ENCODE data around the gene SLC12A4. TPM values are rescaled to one million over a fixed set of nuclear protein-coding genes. Genes with fewer than 3 reads are reported as not detected.

SLC12A4 gene
- total RNA-seq, 4 donors from 2014 or later, result 82.0 to 127 (median 101) TPM

- DNase-seq (ENCODE audit: low spot score in 2 of 2), result no peak
- H3K9me3 ChIP-seq, result no peaks in the 10 kb centered on the region
- H3K4me3 ChIP-seq, result no peak overlapping the region
- no peak for TF ChIP-seq EP300 (IDR thresholded peaks at IDR 0.05)
- no peak for TF ChIP-seq CTCF (IDR thresholded peaks at IDR 0.05)
- no peak for TF ChIP-seq POLR2A (IDR thresholded peaks at IDR 0.05)
- H3K36me3 ChIP-seq, result no peaks in the 10 kb centered on the region
- H3K27me3 ChIP-seq, result peaks cover 0 to 9% of the 10 kb centered on the region in 2 donors
- 94% methylated on average over 38 to 41 of the region's 49 CpGs for WGBS, 2 donors
- H3K4me1 ChIP-seq, result peaks cover 0 to 4% (median 0%) of the 10 kb centered on the region in 4 donors
- no peak overlapping the region for H3K27ac ChIP-seq
Observed at GRCh38 chr16:67982011-67982696, 13.7 kb upstream of the SLC12A4 start.

- no peak for TF ChIP-seq POLR2A (IDR thresholded peaks at IDR 0.05)
- no peak for TF ChIP-seq EP300 (IDR thresholded peaks at IDR 0.05)
- TF ChIP-seq CTCF (IDR thresholded peaks at IDR 0.05), result no peak
- WGBS, 2 donors, result 54 to 67% methylated on average over 62 of the region's 62 CpGs
- Histone ChIP-seq H3K27ac (no peak within 1 kb of the TSS), H3K4me3 (no peak within 1 kb of the TSS), H3K36me3 (no peaks in the 10 kb centered on the region), H3K9me3 (no peaks in the 10 kb centered on the region), H3K27me3 (peaks cover 0 to 9% of the 10 kb centered on the region in 2 donors), H3K4me1 (peaks cover 0 to 4% (median 0%) of the 10 kb centered on the region in 4 donors)
- DNase-seq (ENCODE audit: low spot score in 2 of 2), result no peak
Observed at GRCh38 chr16:67979955-67980678, 11.7 kb upstream of the SLC12A4 start, which contains the start of gene DPEP3. TSS of gene DPEP3 (minus strand) at chr16:67980499. CDS start at chr16:67980380, 119 bp downstream.

DNA sequence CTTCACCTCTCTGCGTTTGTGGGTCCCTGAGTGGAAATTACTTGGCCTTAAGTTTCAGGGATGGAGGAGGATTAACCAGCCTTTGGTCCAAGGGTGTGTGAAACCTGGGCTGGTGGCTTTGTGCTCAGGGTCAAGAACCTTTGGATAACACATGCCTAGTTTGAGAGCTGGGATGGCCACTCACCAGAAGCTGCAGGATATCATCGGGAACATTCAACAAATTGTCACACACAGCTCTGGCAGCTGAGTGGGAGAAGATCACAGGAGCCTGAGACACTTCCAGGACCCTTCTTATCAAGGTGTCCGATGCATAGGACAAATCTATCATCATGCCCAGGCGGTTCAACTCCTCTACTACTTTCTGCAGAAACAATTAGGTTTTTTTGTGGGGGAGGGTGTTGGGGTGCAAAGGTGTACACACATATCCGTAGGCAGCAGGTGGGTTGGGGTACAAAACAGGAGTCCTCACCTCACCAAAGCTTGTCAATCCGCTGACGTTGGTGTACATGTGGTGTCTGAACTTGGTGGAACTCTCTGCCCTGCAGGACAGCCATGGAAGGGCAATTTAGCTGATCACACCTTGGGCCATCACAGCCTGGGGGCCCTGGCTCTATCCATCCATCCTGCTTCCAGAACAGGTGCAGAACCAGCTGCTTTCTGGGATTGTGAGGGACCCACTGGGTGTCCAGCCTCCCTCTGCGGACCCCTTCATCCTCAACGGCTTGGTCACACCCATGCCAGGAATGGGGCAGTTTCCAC is 9.2 kb upstream of the SLC12A4 start:
- no peak overlapping the region for H3K4me3 ChIP-seq
- H3K27ac ChIP-seq, result no peak overlapping the region
- no peaks in the 10 kb centered on the region for H3K4me1 ChIP-seq
- no peak for TF ChIP-seq CTCF (IDR thresholded peaks at IDR 0.05)
- TF ChIP-seq EP300 (IDR thresholded peaks at IDR 0.05), result no peak
- no peaks in the 10 kb centered on the region for H3K36me3 ChIP-seq
- WGBS, 2 donors, result 89 to 90% methylated on average over 9 of the region's 9 CpGs
- no peak for DNase-seq (ENCODE audit: low spot score in 2 of 2)
- peaks cover 0 to 9% of the 10 kb centered on the region in 2 donors for H3K27me3 ChIP-seq
- H3K9me3 ChIP-seq, result no peaks in the 10 kb centered on the region

- Histone ChIP-seq H3K36me3 (no peaks in the 10 kb centered on the region), H3K9me3 (no peaks in the 10 kb centered on the region), H3K27me3 (peaks cover 0 to 9% of the 10 kb centered on the region in 2 donors), H3K4me3 (no peak overlapping the region), H3K4me1 (no peaks in the 10 kb centered on the region), H3K27ac (no peak overlapping the region)
- TF ChIP-seq POLR2A (IDR thresholded peaks at IDR 0.05) (no peak), CTCF (IDR thresholded peaks at IDR 0.05) (no peak), EP300 (IDR thresholded peaks at IDR 0.05) (no peak)
- WGBS, 2 donors, result 62 to 71% methylated on average over 2 to 5 of the region's 5 CpGs
- no peak for DNase-seq (ENCODE audit: low spot score in 2 of 2)
Observed at GRCh38 chr16:67977005-67977404, 8.6 kb upstream of the SLC12A4 start.

Measured in tibial nerve (tissue), 4 donors.